HepG2 (cell line): Measurements from ENCODE around the gene ATF3. TPM values are rescaled to one million over a fixed set of nuclear protein-coding genes. Genes with fewer than 3 reads are reported as not detected.
A peak's percentile ranks its signal among the peaks of the same experiment; 100 is the strongest.

Experiments used
- ATAC-seq: fragments of 200-7000 bp; cut with Tn5 transposase; 3 replicates; pipeline ENCODE4 v1.9.1; 2020; ENCODE audit warnings: mild to moderate bottlenecking, moderate library complexity
- BruUV-seq: library from RNA; stranded (reverse); fragments of 400-500 nt; replicated peaks from 2 replicates; lab custom pipeline; 2021; lab: Mats Ljungman, UMichigan
- CTCF ChIA-PET: fragments of 300-600 bp; formaldehyde crosslinking; extraction: SDS; loops from one replicate; lab custom pipeline; 2021; ENCODE audit warnings: low total read pairs, inconsistent platforms, low intra/inter-chr PET ratio; lab: Yijun Ruan, JAX
- POLR2A ChIA-PET: fragments of 350-600 bp; sonication (Branson Sonifier 250); formaldehyde crosslinking; loops from one replicate; lab custom pipeline; 2020; ENCODE audit warnings: antibody characterized with exemption, inconsistent platforms; lab: Yijun Ruan, JAX
- DNase-seq: peaks from one replicate; pipeline ENCODE4 v3.0.0-alpha.2; 2015; ENCODE audit warnings: low spot score
- FAIRE-seq: peaks from 3 replicates; lab custom pipeline; 2011; peaks lifted over from hg19 to GRCh38; lab: Jason Lieb, UNC
- H2AFZ ChIP-seq: one replicate; pipeline ENCODE4 v1.6.1; 2011; ENCODE audit warnings: low read length, inconsistent platforms
- H3K27ac ChIP-seq: fragments of 300-600 bp; 3 replicates; pipeline ENCODE4 v1.8.0; 2011; ENCODE audit warnings: mixed run types, mild to moderate bottlenecking, mixed read lengths, low read length, inconsistent platforms; ENCODE audit not compliant: insufficient read depth; ENCODE audit errors: extremely low read length
- H3K27me3 ChIP-seq, 2 experiments: fragments of 200-600 bp in 1 of 2; 2 replicates in 1 of 2; 3 replicates in 1 of 2; pipeline versions ENCODE4 v1.6.0 to v1.8.0; 2011; ENCODE audit warnings: low read length in 2 of 2, mild to moderate bottlenecking in 2 of 2, moderate library complexity in 2 of 2, inconsistent platforms in 1 of 2; ENCODE audit not compliant: insufficient read depth in 2 of 2, control insufficient read depth in 1 of 2
- H3K36me3 ChIP-seq, 2 experiments: fragments of 200-600 bp in 1 of 2; replicated peaks in 1 of 2; 2 replicates in 1 of 2; 3 replicates in 1 of 2; pipeline versions ENCODE4 v1.5.1 to v1.8.0; 2011; ENCODE audit warnings: low read length in 2 of 2, inconsistent platforms in 1 of 2; ENCODE audit not compliant: insufficient read depth in 2 of 2, control insufficient read depth in 1 of 2
- H3K4me1 ChIP-seq: 2 replicates; pipeline ENCODE4 v1.5.1; 2012; ENCODE audit warnings: low read length, inconsistent platforms; ENCODE audit not compliant: insufficient read depth
- H3K4me2 ChIP-seq: 2 replicates; pipeline ENCODE4 v1.6.0; 2011; ENCODE audit warnings: low read depth, low read length, inconsistent platforms
- H3K4me3 ChIP-seq, 3 experiments: fragments of 200-600 bp in 1 of 3; sonication (generic), shearing (Covaris generic) in 1 of 3; replicated peaks in 1 of 3; 2 replicates each; pipeline ENCODE4 v1.5.1; 2011 to 2016; ENCODE audit warnings: low read length in 3 of 3, inconsistent platforms in 2 of 3, low read depth in 2 of 3, mild to moderate bottlenecking in 2 of 3, control low read depth in 1 of 3, mixed read lengths in 1 of 3; ENCODE audit not compliant: insufficient read depth in 1 of 3
- H3K79me2 ChIP-seq: one replicate; pipeline ENCODE4 v1.6.1; 2011; ENCODE audit warnings: low read length, inconsistent platforms; ENCODE audit not compliant: insufficient read depth
- H3K9ac ChIP-seq: 2 replicates; pipeline ENCODE4 v1.6.0; 2011; ENCODE audit warnings: mild to moderate bottlenecking, low read depth, low read length, inconsistent platforms; ENCODE audit not compliant: insufficient read depth
- H3K9me3 ChIP-seq: 2 replicates; pipeline ENCODE4 v1.5.1; 2012; ENCODE audit warnings: mild to moderate bottlenecking, low read length
- H4K20me1 ChIP-seq: 2 replicates; pipeline ENCODE4 v1.6.0; 2011; ENCODE audit warnings: inconsistent platforms, mild to moderate bottlenecking, low read length, moderate library complexity; ENCODE audit not compliant: insufficient read depth
- GTF3A ChIP-seq: sonication (generic); formaldehyde crosslinking; conservative IDR thresholded peaks from 2 replicates; pipeline ENCODE4 v1.4.0; 2020; ENCODE audit warnings: mild to moderate bottlenecking, missing genetic modification reagents
- ZBTB2 ChIP-seq: sonication (generic); formaldehyde crosslinking; IDR thresholded peaks from 2 replicates; pipeline ENCODE4 v1.8.0; 2022; ENCODE audit warnings: low read depth, missing genetic modification reagents
- WGBS: methylation state at CpG from one replicate; pipeline ENCODE4 v1.1.6; 2017; ENCODE audit warnings: low lambda C conversion rate; 5-methylcytosine and 5-hydroxymethylcytosine counted together
- in situ Hi-C: cut with HindIII; loops from 2 replicates; pipeline ENCODE4 v1.10.0; 2017; ENCODE audit warnings: low pct_unique_long_range_greater_than_20kb; ENCODE audit not compliant: extremely low pct_ligation_motif_present
- intact Hi-C: fragments of 100-400 bp; cut with micrococcal nuclease; formaldehyde crosslinking; loops from one replicate; pipeline ENCODE4 v1.10.0; 2022; ENCODE audit not compliant: unreplicated experiment
- polyA plus RNA-seq, 8 experiments: library from polyadenylated mRNA; depleted of rRNA in 3 of 8; stranded (reverse) in 7 of 8; unstranded in 1 of 8; fragments of >200 nt; fragmentation: Illumina TruSeq in 4 of 8; extraction: Trizol in 4 of 8; gene quantifications; 2 replicates each; pipeline versions ENCODE4 v1.2.1 to v1.2.3, GENCODE V29; 2011 to 2016; ENCODE audit warnings: low read depth in 4 of 8, missing spikeins in 1 of 8, mixed read lengths in 1 of 8; ENCODE audit not compliant: insufficient read depth in 1 of 8
- total RNA-seq, 5 experiments: library from RNA; depleted of rRNA; stranded (reverse); fragments of >200 nt; fragmentation: Illumina TruSeq; extraction: Trizol; gene quantifications; 2 replicates each; pipeline ENCODE4 v1.2.3, GENCODE V29; 2016; ENCODE audit warnings: low read depth in 1 of 5
- TF ChIP-seq, protein P1 (sequence below): sonication (generic); formaldehyde crosslinking; IDR thresholded peaks from 2 replicates; pipeline ENCODE4 v1.4.0; 2020; ENCODE audit warnings: missing genetic modification reagents

The ATF3 gene
- total and polyA plus RNA-seq, 2 of the 13 experiments (the other 11 are each of a cell fraction or from before 2014, with no cell fraction given), result 5.0 to 13.0 TPM

DNA sequence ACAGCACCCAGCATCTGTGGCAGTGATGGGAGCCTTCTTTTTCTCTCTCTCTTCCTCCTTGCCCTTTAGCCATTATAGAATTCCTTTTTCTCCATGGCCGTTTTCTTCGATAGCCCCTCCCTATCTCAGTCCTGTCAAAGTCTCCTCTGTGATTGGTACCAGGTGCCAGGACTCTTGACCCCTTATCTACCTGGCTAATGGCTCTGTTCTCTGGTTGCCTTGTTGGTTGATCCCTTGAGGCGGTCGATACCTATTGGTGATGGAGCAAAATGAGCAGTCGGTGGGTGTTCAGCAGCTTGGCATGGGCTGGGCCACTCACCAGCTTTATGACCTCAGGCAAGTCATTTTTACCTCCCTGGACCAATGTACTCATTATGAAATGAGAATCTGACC is 2.0 kb downstream of the ATF3 start:
- Histone ChIP-seq H3K4me3 (peak overlapping the region in 1 of 3 experiments; percentile 83; a peak in 2 of 6 replicates), H3K4me1 (peaks cover 48% of the 10 kb centered on the region), H3K4me2 (peak overlapping the region; percentile 99), H2AFZ (no peak overlapping the region), H3K9me3 (no peaks in the 10 kb centered on the region), H4K20me1 (peaks cover 38% of the 10 kb centered on the region), H3K36me3 (peaks cover 5 to 8% of the 10 kb centered on the region in 2 experiments), H3K27me3 (peaks cover 11 to 25% of the 10 kb centered on the region in 2 experiments), H3K27ac (no peak overlapping the region), H3K9ac (peak overlapping the region; percentile 91; the same call in 1 of the 2 replicates), H3K79me2 (peaks cover 18% of the 10 kb centered on the region)
- no peak for ATAC-seq
- BruUV-seq, result no TSS peak
- FAIRE-seq, result no peak
- TF ChIP-seq GTF3A (CRISPR knock-in tag) (no peak), ZBTB2 (no peak)
- TF ChIP-seq, protein P1, sequence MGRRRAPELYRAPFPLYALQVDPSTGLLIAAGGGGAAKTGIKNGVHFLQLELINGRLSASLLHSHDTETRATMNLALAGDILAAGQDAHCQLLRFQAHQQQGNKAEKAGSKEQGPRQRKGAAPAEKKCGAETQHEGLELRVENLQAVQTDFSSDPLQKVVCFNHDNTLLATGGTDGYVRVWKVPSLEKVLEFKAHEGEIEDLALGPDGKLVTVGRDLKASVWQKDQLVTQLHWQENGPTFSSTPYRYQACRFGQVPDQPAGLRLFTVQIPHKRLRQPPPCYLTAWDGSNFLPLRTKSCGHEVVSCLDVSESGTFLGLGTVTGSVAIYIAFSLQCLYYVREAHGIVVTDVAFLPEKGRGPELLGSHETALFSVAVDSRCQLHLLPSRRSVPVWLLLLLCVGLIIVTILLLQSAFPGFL (CRISPR knock-in tag), result no peak
- CTCF ChIA-PET, result no interaction called here
- in situ Hi-C loops, result no loop called here
- no peak for DNase-seq
- POLR2A ChIA-PET, result no interaction called here
- intact Hi-C loops, result no loop called here
- WGBS, result 93% methylated on average over 5 of the region's 5 CpGs
